Neural cell (in vitro differentiated cells): ENCODE measurements around the gene ALX4.

Experiments used
- CTCF ChIP-seq: fragments of 450-650 bp; IDR thresholded peaks from 2 replicates; pipeline ENCODE4 v1.5.1; 2014; ENCODE audit warnings: antibody characterized with exemption, mild to moderate bottlenecking, moderate library complexity; ENCODE audit not compliant: poor library complexity, severe bottlenecking
- EZH2 ChIP-seq: fragments of 200-600, 300-800 bp; shearing (Covaris generic), sonication (generic); IDR thresholded peaks from 2 replicates; pipeline ENCODE4 v1.6.1; 2014; ENCODE audit warnings: antibody characterized with exemption, low read length, borderline replicate concordance, mild to moderate bottlenecking; ENCODE audit not compliant: insufficient read depth, poor library complexity, severe bottlenecking
- MXI1 ChIP-seq: fragments of 450-650 bp; conservative IDR thresholded peaks from 2 replicates; pipeline ENCODE4 v1.6.1; 2014; ENCODE audit warnings: antibody characterized with exemption, mild to moderate bottlenecking; ENCODE audit not compliant: poor library complexity, severe bottlenecking
- RAD21 ChIP-seq: fragments of 450-650 bp; conservative IDR thresholded peaks from 2 replicates; pipeline ENCODE4 v1.6.1; 2014; ENCODE audit warnings: antibody characterized with exemption, mild to moderate bottlenecking, moderate library complexity
- REST ChIP-seq: IDR thresholded peaks from 2 replicates; pipeline ENCODE4 v1.6.1; 2012; ENCODE audit warnings: borderline replicate concordance

GRCh38 chr11:44307340-44308099, 2.4 kb downstream of the ALX4 start:
- no peak for TF ChIP-seq CTCF
- TF ChIP-seq REST, result no peak
- no peak for TF ChIP-seq MXI1
- TF ChIP-seq RAD21, result no peak
- no peak for TF ChIP-seq EZH2
